ENCODE data around the gene NLGN1. TPM values are rescaled to one million over a fixed set of nuclear protein-coding genes. Genes with fewer than 3 reads are reported as not detected.

Gene NLGN1
- total RNA-seq, 1 donor from 2014 or later = 10.6 TPM

DNA sequence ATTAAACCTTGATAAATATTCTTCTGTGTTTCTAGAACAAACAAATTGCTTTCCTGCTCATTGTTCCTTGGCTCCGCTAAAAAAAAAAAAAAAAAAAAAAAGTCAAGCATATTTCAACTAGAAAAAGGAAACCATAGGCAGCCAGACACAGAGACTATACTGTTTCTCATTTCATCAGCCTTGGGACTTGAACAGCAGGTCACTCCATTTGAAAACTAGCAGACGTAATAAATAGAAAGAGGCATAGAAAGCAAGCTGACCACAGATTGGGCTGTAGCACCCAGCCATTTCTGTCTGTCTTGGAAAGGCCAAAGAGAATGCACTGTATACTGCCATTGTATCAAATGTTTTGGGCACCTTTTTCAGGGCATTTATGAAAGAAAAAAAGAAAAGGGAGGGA, 697.1 kb downstream of the NLGN1 start:
- DNase-seq (ENCODE audit: low spot score) = no peak

DNA sequence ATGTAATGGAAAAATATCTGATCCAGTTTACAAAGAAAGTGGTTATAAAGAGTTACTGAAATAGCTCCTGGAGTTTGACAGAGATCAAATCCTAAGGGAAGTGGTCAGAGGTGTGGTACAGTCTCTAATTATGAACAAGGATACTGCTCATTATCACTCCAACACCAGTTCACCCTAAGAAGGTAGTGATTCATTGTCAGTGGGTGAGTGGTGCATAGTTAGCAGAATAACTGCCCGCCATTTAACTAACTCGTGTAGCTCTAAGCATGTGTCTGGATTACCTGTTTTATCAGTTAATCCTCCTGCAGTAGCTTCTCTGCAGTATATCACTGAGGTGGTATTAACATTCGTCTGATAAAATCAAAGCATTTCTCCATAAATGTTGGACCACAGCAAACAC, 700.1 kb downstream of the NLGN1 start:
- no peak for DNase-seq (ENCODE audit: low spot score)

DNA sequence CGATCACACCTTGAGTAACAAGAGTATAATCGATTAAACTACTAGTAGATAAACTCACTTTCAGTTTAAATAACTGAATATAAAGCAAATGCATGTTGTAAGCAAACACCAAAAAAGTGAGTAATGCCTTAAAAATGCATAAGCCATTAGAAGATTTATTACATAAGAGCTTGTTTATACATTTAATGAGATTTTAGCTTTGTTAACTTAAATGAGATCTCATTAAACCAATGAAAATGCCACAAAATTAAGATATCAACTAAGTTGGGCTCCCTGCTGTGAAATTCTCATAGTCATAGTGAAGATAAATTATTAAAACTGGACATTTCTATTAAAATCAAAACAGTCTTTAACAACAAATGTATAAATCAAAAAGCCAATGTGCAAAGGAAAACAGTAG, 701.2 kb downstream of the NLGN1 start:
- DNase-seq (ENCODE audit: low spot score) = no peak

DNA sequence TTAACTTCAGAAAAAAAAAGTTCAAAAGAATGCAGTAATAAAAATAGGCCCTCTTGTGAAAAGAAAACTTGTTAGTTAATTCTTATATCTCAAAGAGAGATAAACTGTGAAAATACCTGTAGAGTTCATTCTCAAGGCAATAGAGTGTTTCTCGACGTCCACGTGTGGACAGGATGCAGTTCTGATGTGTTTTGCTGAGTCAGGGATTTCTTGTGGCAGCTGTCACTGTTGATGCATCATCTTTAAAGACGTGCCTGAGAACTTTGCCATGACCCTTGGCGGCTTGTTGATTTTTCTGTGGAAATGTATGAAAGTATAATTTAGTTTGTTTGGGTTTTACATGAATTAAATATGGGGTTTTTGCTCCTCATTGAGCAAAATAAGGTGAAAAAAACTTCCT, 702.2 kb downstream of the NLGN1 start:
- no peak for DNase-seq (ENCODE audit: low spot score)

DNA sequence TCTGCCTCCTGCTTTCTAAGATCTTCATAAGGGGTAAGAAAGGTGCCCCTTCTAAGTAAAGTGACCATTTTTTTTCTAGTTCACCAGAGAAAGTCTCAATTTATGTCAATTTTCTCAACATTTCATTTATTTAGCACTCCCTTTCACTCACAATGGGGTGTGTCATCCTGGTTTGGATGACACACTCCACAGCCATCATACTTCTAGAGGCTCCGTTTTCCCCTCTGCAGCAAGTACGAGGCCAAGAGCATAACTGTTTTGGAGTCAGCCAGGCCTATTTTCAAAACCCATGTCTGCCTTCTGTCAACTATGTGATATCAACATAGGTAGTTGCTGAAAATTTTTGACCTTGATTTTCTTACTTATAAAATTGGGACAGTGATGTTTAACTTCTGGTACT, 703.2 kb downstream of the NLGN1 start:
- no peak for DNase-seq (ENCODE audit: low spot score)

GRCh38 chr3:174101244-174101643, 703.7 kb downstream of the NLGN1 start:
- DNase-seq (ENCODE audit: low spot score) = no peak

GRCh38 chr3:174102274-174102673, 704.7 kb downstream of the NLGN1 start:
- no peak for DNase-seq (ENCODE audit: low spot score)

DNA sequence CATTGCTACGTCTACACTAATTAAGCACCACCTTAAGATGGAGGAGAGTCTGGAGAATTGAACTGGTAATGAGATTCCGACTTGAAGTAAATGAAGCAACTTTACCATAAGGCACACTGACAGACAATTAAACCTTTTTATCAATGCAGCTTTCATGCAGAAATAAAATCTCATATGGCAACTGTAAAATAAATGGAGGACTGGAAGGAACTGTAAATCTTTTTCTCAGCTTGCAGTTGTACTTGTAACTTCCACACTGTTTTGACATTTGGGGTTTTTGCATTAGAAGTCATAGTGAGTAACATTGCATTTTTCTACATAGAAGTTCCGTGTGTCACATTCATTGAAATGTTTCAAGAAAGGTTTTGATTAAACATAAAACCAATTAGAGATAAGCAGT, 705.3 kb downstream of the NLGN1 start:
- DNase-seq (ENCODE audit: low spot score) = no peak

- DNase-seq (ENCODE audit: low spot score) = no peak
Observed at GRCh38 chr3:174110761-174111160, 713.2 kb downstream of the NLGN1 start.

DNA sequence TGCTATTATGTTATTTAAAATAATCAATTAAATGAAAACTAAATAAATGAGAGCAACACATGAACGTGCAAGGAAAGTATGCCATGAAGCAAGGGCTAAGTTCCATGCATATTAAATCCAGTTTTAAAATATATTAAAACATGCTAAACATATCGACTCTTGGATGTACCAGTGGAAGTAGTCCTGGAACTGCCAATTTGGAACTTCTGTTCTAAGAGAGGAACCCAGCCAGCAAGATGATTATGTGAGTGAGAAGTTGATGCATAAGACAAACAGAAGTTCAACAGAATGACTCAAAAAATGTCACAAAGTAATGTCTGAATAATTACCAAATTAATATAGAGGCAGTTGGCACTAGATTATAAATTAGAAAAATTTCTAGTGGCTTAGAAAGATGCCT, 714.2 kb downstream of the NLGN1 start:
- no peak for DNase-seq (ENCODE audit: low spot score)

- DNase-seq (ENCODE audit: low spot score) = no peak
Observed at GRCh38 chr3:174116421-174116820, 718.9 kb downstream of the NLGN1 start.

- no peak for DNase-seq (ENCODE audit: low spot score)
Observed at GRCh38 chr3:174120997-174121396, 723.5 kb downstream of the NLGN1 start.

- DNase-seq (ENCODE audit: low spot score) = no peak
Observed at GRCh38 chr3:174122411-174122810, 724.9 kb downstream of the NLGN1 start.

- DNase-seq (ENCODE audit: low spot score) = no peak
Observed at GRCh38 chr3:174125267-174125824, 727.8 kb downstream of the NLGN1 start.

- DNase-seq (ENCODE audit: low spot score) = no peak
Observed at GRCh38 chr3:174126990-174127758, 729.6 kb downstream of the NLGN1 start.

DNA sequence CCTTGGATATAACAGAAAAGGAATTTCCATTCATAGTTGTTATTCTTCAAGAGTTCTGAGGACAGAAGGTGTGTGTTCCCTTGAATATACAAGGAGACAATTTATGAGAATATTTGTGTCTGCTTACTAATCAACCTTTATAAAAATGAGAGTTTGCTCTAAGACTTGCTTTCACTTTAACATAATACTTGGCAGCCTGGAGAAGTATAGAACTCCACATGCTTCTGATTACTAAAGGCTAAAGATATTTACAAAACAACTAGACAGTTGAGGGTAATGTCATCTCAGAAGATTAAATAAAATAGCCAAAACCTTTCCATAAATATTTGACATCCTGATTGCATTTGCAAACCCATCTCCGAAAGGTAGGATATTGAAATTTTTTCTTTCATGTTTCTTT, 734.5 kb downstream of the NLGN1 start:
- no peak for DNase-seq (ENCODE audit: low spot score)

DNA sequence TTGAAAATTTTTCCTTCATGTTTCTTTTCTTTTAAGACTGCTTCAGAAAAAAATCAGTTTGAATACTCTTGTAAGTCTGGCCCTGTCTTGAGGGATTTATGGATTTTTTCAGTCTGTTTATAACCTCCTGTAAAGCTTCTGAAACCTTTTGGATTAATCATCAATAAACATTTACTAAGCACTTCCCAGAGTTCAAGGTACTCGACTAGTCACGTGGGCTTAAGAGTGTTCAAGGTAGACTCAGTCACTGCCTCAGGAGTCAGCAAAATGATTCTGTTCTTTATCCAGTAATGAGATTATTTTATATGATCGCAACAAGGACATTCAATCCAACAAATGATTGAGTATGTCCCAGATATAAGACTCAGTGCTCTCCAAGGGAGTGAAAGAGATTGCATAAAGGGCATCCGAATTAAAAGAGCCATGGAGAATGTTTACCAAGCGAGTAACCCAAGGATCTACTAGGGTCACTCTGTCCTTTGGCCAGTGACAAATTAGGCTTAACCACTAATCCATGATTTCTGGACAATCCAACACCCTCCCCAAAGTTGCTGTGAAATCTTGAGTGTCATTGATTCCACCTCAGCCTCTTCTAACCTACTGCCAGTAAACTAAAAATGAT, 735.0 kb downstream of the NLGN1 start:
- DNase-seq (ENCODE audit: low spot score) = no peak

- no peak for DNase-seq (ENCODE audit: low spot score)
Observed at GRCh38 chr3:174146008-174146407, 748.5 kb downstream of the NLGN1 start.

DNA sequence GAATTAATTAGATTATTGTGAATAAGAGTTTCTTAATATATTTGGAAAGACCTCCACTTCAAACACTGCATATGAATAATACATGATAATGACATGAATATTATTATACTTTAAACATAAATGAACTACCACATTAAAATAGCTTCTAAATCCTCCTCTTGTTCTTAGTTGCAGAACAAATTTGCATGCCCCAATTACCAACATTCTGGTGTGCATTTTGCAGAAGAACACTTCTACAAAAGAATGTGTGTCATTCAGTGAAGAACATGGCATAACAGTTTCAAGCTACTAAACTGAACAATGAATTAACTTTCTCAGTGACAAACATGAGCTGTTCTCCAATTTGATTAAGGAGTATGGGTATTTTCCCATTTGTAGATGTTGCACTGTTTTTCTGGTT, 750.3 kb downstream of the NLGN1 start:
- DNase-seq (ENCODE audit: low spot score) = no peak

DNA sequence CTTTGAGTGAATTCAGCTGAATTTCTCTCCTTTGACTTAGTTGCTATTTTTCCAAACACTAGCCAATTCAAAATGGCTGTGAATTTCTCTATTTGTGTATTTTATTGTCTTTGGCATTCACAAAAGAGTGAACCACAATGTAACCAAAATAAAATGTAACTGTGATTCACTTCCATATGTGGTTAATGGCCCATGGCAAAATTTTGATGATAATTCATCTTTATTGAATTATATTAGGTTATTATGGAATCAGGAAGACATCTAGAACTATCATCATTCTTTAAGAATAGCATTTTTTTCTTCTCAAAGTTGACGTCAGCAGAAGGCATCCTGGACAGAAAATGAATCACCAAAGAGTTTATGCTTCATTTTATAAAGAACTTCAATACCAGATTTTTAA, 756.3 kb downstream of the NLGN1 start:
- DNase-seq (ENCODE audit: low spot score) = no peak

DNA sequence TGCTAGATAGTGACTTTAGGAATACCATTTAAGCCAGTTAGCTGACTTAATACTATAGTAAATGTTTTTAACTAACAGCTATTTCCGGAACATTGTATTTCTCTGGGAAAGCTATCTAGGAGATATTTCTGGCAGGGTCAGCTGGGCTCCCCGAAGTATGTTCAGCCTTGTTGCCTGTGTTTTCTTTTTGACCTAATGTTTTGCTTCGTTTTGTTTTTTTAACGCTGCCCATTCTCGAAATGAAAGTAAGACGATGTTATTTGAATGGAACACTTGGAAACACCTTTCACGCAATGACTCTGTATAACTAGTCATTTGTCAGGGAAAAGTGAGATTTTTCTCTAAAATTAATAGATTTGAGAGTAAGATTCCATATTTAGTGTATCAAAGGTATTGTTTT, 758.7 kb downstream of the NLGN1 start:
- DNase-seq (ENCODE audit: low spot score) = no peak

GRCh38 chr3:174158674-174159073, 761.1 kb downstream of the NLGN1 start:
- DNase-seq (ENCODE audit: low spot score) = no peak

GRCh38 chr3:174159604-174160003, 762.1 kb downstream of the NLGN1 start:
- DNase-seq (ENCODE audit: low spot score) = no peak

All from ureter (tissue), 1 donor.